BLaER1 treated with 17β-estradiol and CSF1 and Interleukin-3, amounts not matched to agents 10 nM and 100 nM (cell line): Measurements from ENCODE around the gene LIME1.
"Not testable (repeated sequence)": the region's sequence is repeated elsewhere in the genome, so short reads cannot be mapped to it uniquely, and the experiment has no call there.

Experiments used
- H3K27ac ChIP-seq, 11 experiments: shearing (Covaris generic); formaldehyde crosslinking; 2 replicates each; pipeline ENCODE4 v1.8.1; 2022
- H3K27me3 ChIP-seq, 11 experiments: shearing (Covaris generic); formaldehyde crosslinking; 2 replicates each; pipeline ENCODE4 v1.8.1; 2022
- H3K36me3 ChIP-seq, 11 experiments: shearing (Covaris generic); formaldehyde crosslinking; 2 replicates each; pipeline ENCODE4 v1.8.1; 2022
- H3K4me1 ChIP-seq, 10 experiments: shearing (Covaris generic); formaldehyde crosslinking; 2 replicates each; pipeline ENCODE4 v1.8.1; 2022
- H3K4me2 ChIP-seq, 11 experiments: shearing (Covaris generic); formaldehyde crosslinking; 2 replicates each; pipeline ENCODE4 v1.8.1; 2022
- H3K4me3 ChIP-seq, 10 experiments: shearing (Covaris generic); formaldehyde crosslinking; 2 replicates each; pipeline ENCODE4 v1.8.1; 2022
- H3K9ac ChIP-seq, 11 experiments: shearing (Covaris generic); formaldehyde crosslinking; 2 replicates each; pipeline ENCODE4 v1.8.1; 2022
- H3K9me3 ChIP-seq, 11 experiments: shearing (Covaris generic); formaldehyde crosslinking; replicated peaks in 1 of 11; 2 replicates each; pipeline ENCODE4 v1.8.1; 2022
- H4K20me1 ChIP-seq, 11 experiments: shearing (Covaris generic); formaldehyde crosslinking; 2 replicates each; pipeline ENCODE4 v1.8.1; 2022
- Cebpa-rat ChIP-seq, 11 experiments: shearing (Covaris generic); IDR thresholded peaks; 2 replicates each; pipeline ENCODE4 v1.8.1; 2022

The LIME1 gene

DNA sequence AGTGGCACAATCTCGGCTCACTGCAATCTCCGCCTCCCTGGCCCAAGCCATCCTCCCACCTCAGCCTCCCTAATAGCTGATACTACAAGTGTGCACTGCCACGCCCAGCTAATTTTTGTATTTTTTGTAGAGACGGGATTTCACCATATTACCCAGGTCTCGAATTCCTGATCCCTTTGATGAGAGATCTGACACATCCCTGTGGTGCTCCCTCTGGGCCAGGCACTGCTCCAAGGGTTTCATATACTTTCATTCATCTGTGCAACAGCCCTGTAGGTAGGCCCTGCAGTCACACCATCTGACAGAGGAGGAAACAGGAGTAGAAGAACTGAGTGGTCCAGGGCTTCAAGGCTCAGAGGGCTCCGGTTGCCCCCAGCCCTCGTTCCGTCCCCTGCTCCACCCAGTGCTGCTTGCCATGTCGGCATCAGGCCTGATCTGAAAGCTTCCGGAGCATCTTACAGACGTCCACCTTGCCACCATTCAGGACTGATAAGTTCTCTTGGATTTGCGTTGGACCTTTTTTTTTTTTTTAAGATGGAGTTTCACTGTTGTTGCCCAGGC lies 25.3 kb upstream of the LIME1 start:
- H4K20me1 ChIP-seq: peaks cover 23 to 87% (median 44%) of the 10 kb centered on the region in 11 experiments; a peak in 20 of 22 replicates
- peaks cover 26 to 50% (median 35%) of the 10 kb centered on the region in 11 experiments for H3K9me3 ChIP-seq
- no peaks in the 10 kb centered on the region for H3K27me3 ChIP-seq
- H3K36me3 ChIP-seq: peaks cover 75 to 83% (median 79%) of the 10 kb centered on the region in 11 experiments
- H3K4me3 ChIP-seq: no peak overlapping the region
- 0 out of 22 replicates have a peak overlapping the region, but pooled peaks of 1 of the 11 experiments have one; percentile 35 for H3K9ac ChIP-seq
- peak overlapping the region in 2 of 11 experiments; percentile 16 to 18; a peak in 1 of 22 replicates for H3K4me2 ChIP-seq
- no peak overlapping the region for H3K27ac ChIP-seq
- peaks cover 21 to 39% (median 33%) of the 10 kb centered on the region in 10 experiments for H3K4me1 ChIP-seq
- TF ChIP-seq Cebpa-rat (IDR thresholded peaks at IDR 0.05): no peak

DNA sequence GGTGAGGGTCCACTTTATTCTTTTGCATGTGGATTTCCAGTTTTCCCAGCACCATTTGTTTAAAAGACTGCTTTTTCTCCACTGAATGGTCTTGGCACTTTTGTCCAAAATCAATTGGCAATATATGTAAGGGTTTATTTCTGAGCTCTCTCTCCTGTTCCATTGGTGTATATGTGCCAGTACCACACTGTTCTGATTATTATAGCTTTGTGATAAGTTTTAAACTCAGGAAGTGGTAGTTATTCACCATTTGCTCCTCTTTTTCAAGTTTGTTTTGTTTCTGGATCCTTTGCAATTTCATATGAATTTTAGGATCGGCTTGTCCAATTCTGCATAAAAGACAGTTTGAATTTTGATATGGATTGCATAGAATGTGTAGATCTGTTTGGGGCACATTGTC lies 24.3 kb upstream of the LIME1 start:
- TF ChIP-seq Cebpa-rat (IDR thresholded peaks at IDR 0.05): no peak
- Histone ChIP-seq H3K27me3 (no peaks in the 10 kb centered on the region), H3K4me2 (no peak overlapping the region), H3K36me3 (peaks cover 78 to 87% (median 85%) of the 10 kb centered on the region in 11 experiments), H3K9ac (no peak overlapping the region), H3K9me3 (peaks cover 26 to 52% (median 35%) of the 10 kb centered on the region in 11 experiments), H3K27ac (no peak overlapping the region), H3K4me3 (no peak overlapping the region), H4K20me1 (peaks cover 15 to 89% (median 44%) of the 10 kb centered on the region in 11 experiments; a peak in 19 of 22 replicates), H3K4me1 (peaks cover 13 to 31% (median 26%) of the 10 kb centered on the region in 10 experiments)

DNA sequence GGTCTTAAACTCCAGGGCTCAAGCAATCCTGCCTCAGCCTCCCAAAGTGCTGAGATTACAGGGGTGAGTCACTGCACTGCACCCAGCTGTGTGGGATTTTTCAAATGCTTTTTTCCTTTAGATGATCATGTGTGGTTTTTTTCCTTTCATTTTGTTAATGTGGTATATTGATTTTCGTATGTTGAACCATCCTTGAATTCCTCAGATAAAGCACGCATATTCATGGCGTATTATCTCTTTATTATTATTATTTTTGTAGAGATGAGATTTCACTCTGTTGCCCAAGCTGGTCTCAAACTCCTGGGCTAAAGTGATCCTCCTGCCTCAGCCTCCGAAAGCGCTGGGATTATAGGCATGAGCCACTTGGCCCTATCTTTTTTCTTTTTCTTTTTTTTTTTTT lies 21.6 kb upstream of the LIME1 start:
- peaks cover 38 to 76% (median 56%) of the 10 kb centered on the region in 11 experiments for H3K9me3 ChIP-seq
- no peaks in the 10 kb centered on the region for H3K27me3 ChIP-seq
- H3K4me2 ChIP-seq: no peak overlapping the region
- H3K4me3 ChIP-seq: 0 out of 20 replicates have a peak overlapping the region, but pooled peaks of 2 of the 10 experiments have one; percentile 1 to 13
- peaks cover 4 to 95% (median 36%) of the 10 kb centered on the region in 11 experiments; a peak in 15 of 22 replicates for H4K20me1 ChIP-seq
- peaks cover 0 to 16% (median 11%) of the 10 kb centered on the region in 10 experiments; a peak in 11 of 20 replicates for H3K4me1 ChIP-seq
- H3K9ac ChIP-seq: no peak overlapping the region
- peaks cover 94 to 100% (median 100%) of the 10 kb centered on the region in 11 experiments for H3K36me3 ChIP-seq
- no peak overlapping the region for H3K27ac ChIP-seq
- TF ChIP-seq Cebpa-rat (IDR thresholded peaks at IDR 0.05): no peak

DNA sequence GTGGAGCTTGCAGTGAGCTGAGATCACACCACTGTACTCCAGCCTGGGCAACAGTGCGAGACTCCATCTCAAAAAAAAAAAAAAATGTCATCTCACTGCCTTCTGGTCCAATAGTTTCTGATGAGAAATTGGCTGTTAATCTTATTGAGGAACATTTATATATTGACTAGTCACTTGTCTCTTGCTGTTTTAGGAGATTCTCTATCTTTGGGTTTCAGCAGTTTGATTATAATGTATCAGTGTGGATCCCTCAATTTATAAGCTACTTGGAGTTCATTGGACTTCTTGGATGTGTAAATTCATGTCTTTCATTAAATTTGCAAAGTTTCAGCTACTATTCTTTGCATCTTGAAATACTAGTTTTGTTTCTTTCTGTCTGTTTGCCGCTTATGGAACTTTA lies 17.5 kb upstream of the LIME1 start:
- Histone ChIP-seq H4K20me1 (peaks cover 0 to 86% (median 53%) of the 10 kb centered on the region in 11 experiments; a peak in 16 of 22 replicates), H3K4me1 (peaks cover 0 to 11% (median 0%) of the 10 kb centered on the region in 10 experiments; a peak in 4 of 20 replicates), H3K36me3 (peaks cover 91 to 99% (median 94%) of the 10 kb centered on the region in 11 experiments), H3K4me2 (no peak overlapping the region), H3K27ac (no peak overlapping the region), H3K9ac (no peak overlapping the region), H3K9me3 (peaks cover 34 to 54% (median 45%) of the 10 kb centered on the region in 11 experiments), H3K4me3 (no peak overlapping the region), H3K27me3 (no peaks in the 10 kb centered on the region)
- TF ChIP-seq Cebpa-rat (IDR thresholded peaks at IDR 0.05): no peak

DNA sequence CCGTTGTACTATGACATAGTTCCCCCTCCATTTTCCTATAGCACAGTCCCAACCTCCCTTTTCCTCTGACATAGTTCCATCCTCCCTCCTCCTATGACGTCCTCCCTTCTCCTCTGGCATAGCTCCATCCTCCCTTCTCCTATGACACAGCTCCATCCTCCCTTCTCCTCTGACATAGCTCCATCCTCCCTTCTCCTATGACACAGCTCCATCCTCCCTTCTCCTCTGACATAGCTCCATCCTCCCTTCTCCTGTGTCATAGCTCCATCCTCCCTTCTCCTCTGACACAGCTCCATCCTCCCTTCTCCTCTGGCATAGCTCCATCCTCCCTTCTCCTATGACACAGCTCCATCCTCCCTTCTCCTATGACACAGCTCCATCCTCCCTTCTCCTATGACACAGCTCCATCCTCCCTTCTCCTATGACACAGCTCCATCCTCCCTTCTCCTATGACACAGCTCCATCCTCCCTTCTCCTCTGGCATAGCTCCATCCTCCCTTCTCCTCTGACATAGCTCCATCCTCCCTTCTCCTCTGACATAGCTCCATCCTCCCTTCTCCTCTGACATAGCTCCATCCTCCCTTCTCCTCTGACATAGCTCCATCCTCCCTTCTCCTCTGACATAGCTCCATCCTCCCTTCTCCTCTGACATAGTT lies 13.4 kb upstream of the LIME1 start:
- H4K20me1 ChIP-seq: peaks cover 0 to 60% (median 31%) of the 10 kb centered on the region in 11 experiments; a peak in 16 of 22 replicates
- H3K4me1 ChIP-seq: peaks cover 11 to 26% (median 15%) of the 10 kb centered on the region in 10 experiments
- not testable (repeated sequence) for H3K27ac ChIP-seq, H3K27me3 ChIP-seq, H3K9ac ChIP-seq, H3K4me2 ChIP-seq, H3K4me3 ChIP-seq
- peaks cover 43 to 59% (median 52%) of the 10 kb centered on the region in 11 experiments for H3K9me3 ChIP-seq
- peaks cover 88 to 94% (median 90%) of the 10 kb centered on the region in 11 experiments for H3K36me3 ChIP-seq

DNA sequence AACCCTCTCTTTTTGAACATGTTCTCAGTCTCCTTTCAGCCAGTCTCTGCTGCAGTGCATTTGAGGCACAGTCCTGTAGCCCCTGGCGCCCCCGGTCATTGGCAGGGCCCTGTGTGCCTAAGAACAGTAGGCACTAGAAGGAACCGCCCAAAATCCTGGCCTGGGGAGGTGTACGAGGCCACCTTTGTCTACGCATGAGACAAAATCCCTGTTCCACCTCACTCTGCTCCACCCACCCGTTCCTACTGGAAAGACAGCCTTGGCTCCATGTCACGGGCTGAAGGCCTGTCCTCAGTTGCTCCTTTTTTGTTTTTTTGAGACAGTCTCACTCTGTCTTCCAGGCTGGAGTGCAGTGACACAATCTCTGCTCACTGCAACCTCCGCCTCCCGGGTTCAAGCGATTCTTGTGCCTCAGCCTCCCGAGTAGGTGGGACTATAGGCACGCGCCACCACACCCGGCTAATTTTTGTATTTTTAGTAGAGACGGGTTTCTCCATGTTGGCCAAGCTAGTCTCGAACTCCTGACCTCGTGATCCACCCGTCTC lies 6.2 kb upstream of the LIME1 start:
- Histone ChIP-seq H4K20me1 (peaks cover 6 to 88% (median 40%) of the 10 kb centered on the region in 11 experiments; a peak in 20 of 22 replicates), H3K4me2 (peak overlapping the region; percentile 63 to 90 (median 79)), H3K27ac (peak overlapping the region in 9 of 11 experiments; percentile 23 to 96 (median 86); a peak in 18 of 22 replicates), H3K4me1 (peaks cover 49 to 85% (median 82%) of the 10 kb centered on the region in 10 experiments), H3K4me3 (peak overlapping the region in 1 of 10 experiments; percentile 7; a peak in 1 of 20 replicates), H3K9me3 (peaks cover 8 to 25% (median 20%) of the 10 kb centered on the region in 11 experiments), H3K36me3 (peaks cover 47 to 65% (median 60%) of the 10 kb centered on the region in 11 experiments), H3K9ac (peak overlapping the region in 8 of 11 experiments; percentile 46 to 81 (median 68); a peak in 12 of 22 replicates)
- not testable (repeated sequence) for H3K27me3 ChIP-seq

DNA sequence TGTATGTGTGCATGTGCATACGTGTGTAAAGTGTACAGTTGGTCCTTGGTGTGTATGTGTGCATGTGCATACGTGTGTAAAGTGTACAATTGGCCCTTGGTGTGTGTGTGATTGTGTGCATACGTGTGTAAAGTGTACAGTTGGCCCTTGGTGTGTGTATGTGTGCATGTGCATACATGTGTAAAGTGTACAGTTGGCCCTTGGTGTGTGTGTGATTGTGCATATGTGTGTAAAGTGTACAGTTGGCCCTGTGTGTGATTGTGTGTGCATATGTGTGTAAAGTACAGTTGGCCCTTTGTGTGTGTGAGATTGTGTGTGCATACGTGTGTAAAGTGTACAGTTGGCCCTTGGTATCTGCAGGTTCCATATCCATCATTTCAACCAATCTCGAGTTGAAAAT lies 5.1 kb upstream of the LIME1 start:
- Histone ChIP-seq H3K4me1 (peaks cover 60 to 97% (median 94%) of the 10 kb centered on the region in 10 experiments), H3K4me3 (no peak overlapping the region), H3K4me2 (peak overlapping the region in 10 of 11 experiments; percentile 63 to 90 (median 80); a peak in 19 of 22 replicates), H3K9ac (peak overlapping the region in 6 of 11 experiments; percentile 53 to 81 (median 62); a peak in 8 of 22 replicates), H3K27ac (peak overlapping the region in 7 of 11 experiments; percentile 79 to 96 (median 87); a peak in 12 of 22 replicates), H3K27me3 (peaks cover 0 to 5% (median 0%) of the 10 kb centered on the region in 11 experiments; a peak in 5 of 22 replicates), H3K36me3 (peaks cover 45 to 63% (median 53%) of the 10 kb centered on the region in 11 experiments), H4K20me1 (peaks cover 14 to 100% (median 52%) of the 10 kb centered on the region in 11 experiments; a peak in 21 of 22 replicates), H3K9me3 (peaks cover 0 to 13% (median 9%) of the 10 kb centered on the region in 11 experiments; a peak in 19 of 22 replicates)
- no peak for TF ChIP-seq Cebpa-rat (IDR thresholded peaks at IDR 0.05)
